ENCODE results near the gene PRKCE. TPM values are rescaled to one million over a fixed set of nuclear protein-coding genes. Genes with fewer than 3 reads are reported as not detected.

The PRKCE gene
- total RNA-seq, 1 donor from 2014 or later, result 14.8 TPM

DNA sequence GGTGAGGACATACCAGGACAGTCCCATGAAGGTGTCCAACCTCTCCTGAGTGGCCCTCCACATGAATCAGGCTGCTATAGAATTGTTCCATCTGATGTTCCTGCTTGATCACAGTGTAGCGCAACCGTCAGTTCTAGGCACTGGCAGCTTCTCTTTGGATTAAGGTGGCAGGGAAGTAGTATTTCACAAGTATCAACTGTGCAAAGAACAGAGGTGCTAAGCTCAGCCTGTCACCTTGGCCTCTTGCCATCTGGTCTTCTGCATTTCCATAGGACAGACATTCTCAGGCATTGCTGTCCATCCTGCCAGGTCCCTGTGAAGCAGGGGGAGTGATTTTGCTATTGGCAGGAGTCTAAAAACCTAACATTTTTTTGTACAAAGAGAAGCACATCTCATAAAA, 463.5 kb downstream of the PRKCE start:
- ATAC-seq (no peak), DNase-seq (no peak)
- intact Hi-C loops (cut with micrococcal nuclease), result no loop called here

DNA sequence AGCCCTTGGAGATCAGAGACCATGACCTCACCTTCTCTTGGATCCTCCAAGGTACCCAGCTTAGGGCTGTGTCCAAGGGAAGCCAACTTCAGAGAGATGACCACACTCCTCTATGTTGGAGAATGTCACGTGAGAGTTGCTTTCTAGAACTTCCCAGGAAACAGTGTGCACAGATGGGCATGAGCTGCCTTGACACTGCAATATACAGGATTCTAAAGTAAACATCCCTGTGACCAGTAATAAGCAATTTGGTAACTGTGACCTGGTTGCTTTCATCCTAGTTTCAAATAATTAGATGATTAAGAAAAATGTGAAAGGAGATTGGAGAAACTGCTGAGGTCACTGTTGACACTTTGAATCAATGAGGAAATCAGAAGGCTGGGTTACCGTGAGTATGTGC, 464.7 kb downstream of the PRKCE start:
- intact Hi-C loops (cut with micrococcal nuclease), result no loop called here
- no peak for ATAC-seq
- DNase-seq, result no peak

DNA sequence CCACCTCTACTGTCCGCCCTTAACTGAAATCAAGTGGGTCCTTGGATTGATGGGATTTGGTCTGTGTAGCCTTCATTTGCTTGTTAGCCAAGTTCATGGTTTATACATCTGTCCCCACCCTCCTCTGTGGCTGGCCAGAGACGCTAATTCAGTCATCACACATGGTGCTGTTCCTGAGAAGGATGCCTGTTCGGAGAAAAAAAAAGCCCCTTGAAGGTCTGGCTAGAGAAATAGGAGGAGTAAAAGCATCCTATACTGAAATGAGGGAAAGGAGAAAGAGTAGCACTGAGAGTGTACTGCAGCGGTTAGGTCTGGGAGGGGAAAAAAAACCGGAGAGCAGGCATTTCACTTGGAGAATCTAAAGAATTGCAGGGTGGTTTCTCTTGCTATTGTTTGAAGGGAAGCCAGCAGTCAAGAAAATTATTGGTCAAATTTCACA, 465.1 kb downstream of the PRKCE start:
- intact Hi-C loops (cut with micrococcal nuclease), result no loop called here
- no peak for DNase-seq
- no peak for ATAC-seq

DNA sequence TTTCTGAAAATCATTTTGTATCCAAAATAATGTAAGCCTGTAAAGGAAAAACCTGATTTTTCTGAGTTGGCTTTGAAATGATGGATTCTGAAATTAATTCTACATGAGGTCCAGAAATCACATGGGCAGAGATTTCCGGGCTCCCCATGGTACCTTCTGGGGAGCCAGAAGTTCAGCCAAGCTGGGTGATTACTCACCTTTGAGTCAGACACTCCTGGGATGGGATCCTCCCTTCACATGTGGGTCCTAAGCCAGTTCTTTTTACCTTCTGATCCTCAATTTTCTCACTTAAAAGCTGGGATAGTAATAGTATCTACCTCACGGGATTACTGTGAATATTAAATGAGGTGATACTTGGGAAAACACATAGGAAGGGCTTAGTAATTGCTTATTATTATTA, 465.9 kb downstream of the PRKCE start:
- intact Hi-C loops (cut with micrococcal nuclease), result no loop called here
- ATAC-seq (no peak), DNase-seq (no peak)

DNA sequence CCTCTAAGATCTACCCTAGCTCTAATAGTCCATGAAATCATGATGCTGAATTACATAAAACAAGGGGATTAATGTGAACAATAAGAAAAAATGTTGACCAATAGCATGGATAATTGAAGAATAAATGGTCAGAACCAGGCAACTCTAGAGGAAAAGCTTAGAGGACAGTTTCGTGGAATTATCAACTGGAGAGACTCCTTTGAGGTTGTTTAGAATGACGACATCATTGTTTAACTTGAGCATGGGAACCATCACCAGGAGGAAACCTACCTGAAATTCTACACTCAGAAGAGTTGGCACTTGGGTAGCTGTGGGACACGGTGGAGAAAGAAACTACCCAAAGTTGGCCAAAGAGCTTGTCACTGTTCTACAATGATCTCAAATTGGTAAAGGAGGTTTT, 466.5 kb downstream of the PRKCE start:
- ATAC-seq (no peak), DNase-seq (no peak)
- intact Hi-C loops (cut with micrococcal nuclease), result no loop called here

DNA sequence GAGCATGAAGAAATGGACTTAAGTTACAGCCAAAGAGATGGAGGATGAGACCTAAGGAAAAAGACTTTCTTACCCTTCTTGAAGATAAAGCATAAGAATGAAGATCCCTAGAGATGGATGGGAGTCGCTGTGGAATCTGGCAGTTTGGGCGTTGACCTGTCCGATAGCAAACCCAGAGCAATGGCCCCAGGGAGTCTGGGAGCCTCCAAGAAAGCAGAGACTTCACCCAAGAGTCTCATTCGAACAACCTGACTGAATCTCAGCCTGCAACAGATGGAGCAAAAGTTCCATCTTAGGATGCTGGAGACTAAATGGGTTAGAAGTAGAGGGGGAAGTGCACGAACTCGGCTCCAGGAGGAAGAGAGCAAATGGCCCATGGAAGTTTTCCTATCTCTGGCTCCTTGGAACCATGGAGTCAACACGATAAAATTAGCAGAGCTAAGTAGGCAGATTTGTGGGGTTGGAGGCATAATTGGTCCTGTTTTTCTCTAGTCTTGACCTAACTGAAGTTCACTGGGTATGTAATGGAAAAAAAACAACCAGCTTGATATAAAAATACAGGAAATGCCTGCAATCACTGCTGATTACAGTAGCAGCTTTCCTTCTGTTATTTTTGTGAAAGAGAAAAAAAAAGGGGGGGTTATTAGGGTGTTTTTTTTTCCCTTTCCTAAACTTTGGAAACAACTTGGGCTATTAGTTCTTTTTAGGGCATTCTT, 467.3 kb downstream of the PRKCE start:
- DNase-seq (no peak), ATAC-seq (peak; percentile 81)
- intact Hi-C loops (cut with micrococcal nuclease), result no loop called here

DNA sequence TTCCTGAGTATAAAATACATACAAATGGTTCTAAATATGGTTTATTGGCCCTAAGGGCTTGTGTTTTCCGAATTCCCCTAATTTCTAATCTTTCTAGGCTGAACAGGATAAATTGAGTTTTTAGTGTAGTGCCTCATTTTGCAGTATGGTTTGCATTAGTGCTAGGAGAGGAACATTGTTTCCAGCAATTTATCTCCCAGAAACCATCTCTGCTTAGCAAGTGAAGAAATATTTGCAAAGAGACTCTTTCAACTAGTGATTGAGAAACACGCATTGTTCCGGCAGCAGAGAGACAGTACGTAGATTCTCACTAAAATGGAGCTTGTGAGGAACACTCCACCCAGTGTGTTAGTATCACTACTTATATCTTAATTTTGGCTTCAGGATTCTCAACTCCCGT, 468.0 kb downstream of the PRKCE start:
- intact Hi-C loops (cut with micrococcal nuclease), result no loop called here
- DNase-seq (no peak), ATAC-seq (peak; percentile 69)

DNA sequence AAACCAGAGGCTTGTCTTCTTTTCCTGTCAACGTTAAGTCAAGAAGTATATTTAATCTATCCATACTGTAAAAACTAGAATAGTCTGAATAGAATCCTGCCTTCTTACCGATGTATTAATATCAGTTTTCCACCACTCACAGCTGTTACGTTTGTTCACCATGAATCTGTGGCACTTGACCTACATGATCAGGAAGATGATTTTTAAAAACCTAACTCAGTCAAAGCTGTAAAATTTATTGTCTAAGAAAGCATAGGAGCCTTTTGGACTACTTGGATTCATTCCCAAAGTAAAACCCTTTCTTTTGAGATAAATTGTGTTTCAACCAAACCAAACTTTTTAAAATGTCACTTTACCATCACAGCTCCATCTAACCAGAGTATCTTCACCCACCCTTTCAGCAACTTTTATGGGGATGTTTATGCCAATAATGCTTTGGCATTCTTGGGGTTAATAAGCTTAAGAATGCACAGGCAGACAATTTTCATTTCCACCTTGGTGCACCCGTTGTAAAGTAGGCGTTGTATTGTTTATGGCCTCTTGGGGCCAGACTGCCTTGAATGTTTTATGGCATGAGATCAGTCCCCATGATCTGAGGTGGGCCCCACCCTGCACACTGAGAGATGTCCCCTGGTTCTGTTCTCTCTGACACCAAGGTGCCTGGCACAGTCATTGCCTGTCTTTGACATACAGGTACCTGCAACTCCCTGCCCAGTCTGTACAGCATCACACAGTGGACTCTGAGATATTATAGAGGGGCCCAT, 469.5 kb downstream of the PRKCE start:
- DNase-seq (no peak), ATAC-seq (no peak)
- intact Hi-C loops (cut with micrococcal nuclease), result no loop called here

DNA sequence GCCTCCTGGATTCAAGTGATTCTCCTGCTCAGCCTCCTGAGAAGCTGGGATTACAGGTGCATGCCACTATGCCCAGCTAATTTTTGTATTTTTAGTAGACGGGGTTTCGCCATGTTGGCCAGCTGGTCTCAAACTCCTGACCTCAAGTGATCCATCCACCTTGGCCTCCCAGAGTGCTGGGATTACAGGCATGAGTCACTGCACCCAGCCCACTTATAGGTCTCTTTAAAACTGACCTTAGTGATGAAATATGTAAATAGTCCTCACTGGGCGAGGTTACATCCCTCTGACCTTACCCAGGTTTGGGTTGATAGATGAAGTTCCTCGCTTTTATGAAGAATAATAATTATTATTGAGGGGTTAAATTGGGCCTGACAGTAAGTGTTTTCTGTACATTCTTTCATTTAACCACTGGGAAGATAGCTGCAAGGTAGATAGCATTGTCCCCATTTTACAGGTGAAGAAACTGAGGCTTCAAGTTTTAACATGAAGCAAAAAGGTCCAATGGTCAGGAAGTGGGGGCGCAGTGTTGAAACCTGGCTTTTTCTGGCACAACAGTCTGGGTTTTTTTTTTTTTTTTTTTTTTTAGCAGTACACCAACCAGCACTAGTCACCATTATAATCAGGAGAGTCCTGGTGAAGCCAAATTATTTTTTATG, 471.0 kb downstream of the PRKCE start:
- intact Hi-C loops (cut with micrococcal nuclease), result no loop called here
- DNase-seq (no peak), ATAC-seq (no peak)

DNA sequence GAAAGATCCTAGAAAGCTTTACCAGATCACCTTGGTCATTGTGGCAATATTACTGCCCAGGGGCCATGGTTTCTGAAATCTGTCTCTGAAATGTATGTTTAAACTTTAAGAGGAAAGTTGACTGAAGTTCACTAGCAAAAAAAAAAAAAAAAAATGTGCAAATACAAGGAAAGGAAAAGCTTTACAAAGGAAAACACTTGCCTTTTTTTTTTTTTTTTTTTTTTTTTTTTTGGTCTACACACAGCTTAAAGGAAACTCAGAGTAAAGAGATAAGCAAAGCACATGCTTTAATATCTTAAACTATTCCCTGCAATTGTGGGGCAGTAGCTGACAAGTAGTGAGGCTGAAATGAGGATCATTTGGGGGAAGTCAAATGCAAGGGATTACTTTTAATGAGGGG, 471.5 kb downstream of the PRKCE start:
- no peak for ATAC-seq
- intact Hi-C loops (cut with micrococcal nuclease), result no loop called here
- DNase-seq, result no peak

DNA sequence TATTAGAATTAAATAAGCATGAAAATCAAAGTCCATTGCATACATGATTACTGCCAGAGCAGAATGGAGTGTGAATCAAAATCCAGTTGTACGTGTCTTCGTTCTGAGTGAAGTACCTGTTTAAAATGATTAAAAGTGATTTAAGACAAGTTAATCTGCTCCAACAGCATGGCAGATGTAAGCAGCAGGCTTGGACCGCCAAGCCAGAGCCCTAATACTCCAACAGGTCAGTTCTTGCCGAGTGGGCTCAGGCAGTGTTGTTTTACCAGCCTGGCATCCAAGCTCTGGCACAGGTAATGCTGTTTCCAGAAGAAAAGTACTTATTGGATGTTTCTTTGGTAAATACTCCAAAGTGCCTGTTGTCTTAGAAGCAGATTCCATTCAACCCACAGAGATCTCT, 474.3 kb downstream of the PRKCE start:
- intact Hi-C loops (cut with micrococcal nuclease), result no loop called here
- ATAC-seq, result no peak
- DNase-seq, result no peak

DNA sequence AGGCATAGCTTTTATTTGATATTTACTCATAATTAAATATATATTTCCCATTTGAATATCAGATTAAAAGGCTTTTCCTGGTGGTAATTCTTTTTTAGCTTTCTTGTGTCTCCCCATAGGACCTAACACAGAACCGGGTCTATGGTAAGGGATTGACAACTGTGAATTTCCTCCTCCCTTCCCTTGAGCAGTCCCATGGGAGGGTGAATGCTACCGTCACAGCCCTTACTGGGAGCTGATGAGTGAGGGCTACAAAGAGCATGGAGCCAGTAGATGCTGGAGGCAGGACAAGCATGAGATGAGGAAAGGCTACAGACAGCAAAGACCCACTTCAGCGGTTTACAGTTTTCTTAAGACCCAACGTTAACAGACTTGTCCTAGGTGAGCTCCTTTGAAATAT, 475.1 kb downstream of the PRKCE start:
- peak; percentile 50 for ATAC-seq
- intact Hi-C loops (cut with micrococcal nuclease), result no loop called here

DNA sequence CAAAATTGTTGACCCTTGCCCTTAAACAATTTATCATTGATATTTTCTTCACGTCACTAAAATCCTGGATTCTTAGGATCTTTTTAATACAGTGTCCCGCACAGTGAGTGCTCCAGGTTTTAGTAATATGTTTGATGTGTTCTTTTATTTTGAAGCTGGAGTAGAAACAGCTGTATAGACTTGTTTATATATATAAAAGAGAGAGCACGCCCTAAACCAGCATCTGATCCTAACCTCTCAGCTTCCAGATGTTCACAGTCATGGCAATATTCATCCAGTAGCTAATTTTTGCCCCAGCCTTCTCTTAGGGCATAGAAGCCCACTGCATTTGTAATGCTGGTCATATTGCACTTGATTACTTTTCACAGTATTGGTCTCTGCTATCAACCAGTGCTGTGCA, 475.7 kb downstream of the PRKCE start:
- ATAC-seq (no peak), DNase-seq (no peak)
- intact Hi-C loops (cut with micrococcal nuclease), result no loop called here

More for the DNA sequence above, 475.1 kb downstream of the PRKCE start:
- no peak for DNase-seq

DNA sequence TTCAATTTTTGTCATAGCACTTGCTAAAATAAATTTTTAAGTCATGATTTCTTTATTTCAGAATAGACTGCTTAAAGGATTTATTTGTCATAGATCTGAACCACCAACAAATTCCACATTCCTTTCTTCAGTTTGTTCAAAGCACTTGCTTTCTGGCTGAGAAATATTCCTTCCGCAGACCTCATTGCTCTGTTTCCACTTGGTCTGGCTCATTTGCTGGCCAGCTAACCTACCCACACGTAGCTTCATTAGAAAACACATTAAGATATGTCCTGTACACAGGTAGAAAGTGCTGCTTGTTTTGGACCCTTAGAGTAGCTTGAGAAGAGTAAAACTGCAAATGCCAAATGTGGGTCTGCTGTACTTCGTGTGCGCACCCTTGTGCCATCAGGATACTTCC, 479.0 kb downstream of the PRKCE start:
- intact Hi-C loops (cut with micrococcal nuclease), result no loop called here
- DNase-seq, result no peak
- no peak for ATAC-seq

DNA sequence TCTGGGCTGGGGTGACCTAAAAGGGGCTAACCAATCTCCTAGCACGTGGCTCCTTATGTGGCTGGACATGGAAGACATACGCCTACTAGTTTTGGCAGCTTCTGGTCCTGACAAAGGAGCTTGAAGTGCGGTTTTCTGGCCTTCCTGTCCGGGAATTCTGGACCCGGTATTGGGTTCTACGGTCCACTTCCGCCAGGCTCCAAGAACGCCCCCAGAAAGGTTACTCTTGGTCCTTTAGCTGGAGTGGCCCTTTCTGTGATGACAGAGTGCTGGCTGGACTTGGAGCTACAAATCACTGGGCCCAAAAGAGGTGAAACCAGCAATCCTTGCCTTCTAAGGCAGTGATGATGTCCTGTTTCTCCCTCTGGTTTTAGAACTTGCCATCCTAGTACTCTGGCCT, 481.5 kb downstream of the PRKCE start:
- ATAC-seq (peak; percentile 2), DNase-seq (no peak)
- intact Hi-C loops (cut with micrococcal nuclease), result no loop called here

DNA sequence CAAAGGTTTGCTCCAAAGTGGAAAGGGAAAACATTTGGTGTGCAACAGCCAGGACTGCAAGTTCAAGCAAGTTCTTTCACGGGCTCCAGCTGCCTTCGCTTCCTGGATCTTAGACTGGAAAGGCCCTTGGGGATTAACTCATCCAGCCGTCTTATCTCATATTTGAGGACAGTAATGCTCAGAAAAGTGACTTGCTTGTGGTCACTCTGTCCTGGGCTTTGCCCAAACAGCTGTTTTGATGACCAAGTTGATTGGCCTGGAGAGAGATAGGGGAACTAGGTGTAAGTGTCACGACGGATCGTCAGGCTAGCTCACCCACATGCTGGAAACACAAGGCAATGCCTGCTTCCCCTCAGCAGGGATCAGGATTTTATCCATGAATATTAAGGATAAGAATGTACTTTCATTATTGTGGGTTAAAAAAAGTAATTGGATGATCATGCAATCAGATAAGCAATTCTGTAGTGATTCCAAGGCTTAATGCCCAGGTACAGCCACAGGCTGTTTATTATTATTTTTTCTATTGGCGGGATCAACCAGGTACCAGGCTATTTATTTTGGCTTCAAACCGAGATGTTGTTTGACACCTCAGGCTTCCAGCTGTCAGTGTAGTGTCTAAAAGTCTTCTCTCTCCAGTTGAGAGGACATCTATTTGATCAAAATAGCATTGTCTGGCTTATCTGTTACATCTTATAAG, 483.2 kb downstream of the PRKCE start:
- peak; percentile 60 for DNase-seq
- ATAC-seq, result peak; percentile 84
- intact Hi-C loops (cut with micrococcal nuclease), result no loop called here

DNA sequence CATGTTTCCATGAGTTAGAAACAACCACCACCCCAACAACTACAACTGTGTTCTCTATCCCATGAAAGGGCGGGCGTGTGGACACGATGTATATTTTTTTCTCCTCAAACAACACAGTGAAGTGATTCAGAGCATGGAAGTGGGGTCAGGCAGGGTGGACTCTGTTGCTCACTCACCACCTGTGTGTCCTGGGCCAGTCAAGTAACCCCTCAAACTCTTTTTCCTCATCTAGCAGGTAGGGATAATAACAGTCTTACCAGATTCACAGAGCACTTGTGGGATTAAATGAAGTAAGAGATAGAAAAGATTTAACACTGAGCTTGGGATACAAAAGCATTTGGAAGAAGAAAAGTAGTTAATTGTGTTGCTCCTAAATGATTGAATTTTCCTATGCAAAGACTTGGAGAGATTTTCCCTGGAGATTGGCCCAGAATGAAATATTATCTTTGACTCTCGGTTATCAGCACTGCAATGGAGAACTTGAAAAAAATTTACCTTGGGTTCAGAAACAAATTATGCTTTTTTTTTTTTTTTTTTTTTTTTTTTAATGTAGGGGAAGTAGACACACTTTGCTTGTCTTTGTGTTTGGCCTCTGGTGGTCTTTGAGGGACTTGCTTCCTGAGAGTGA, 483.9 kb downstream of the PRKCE start:
- DNase-seq (no peak), ATAC-seq (peak; percentile 2)
- intact Hi-C loops (cut with micrococcal nuclease), result no loop called here

DNA sequence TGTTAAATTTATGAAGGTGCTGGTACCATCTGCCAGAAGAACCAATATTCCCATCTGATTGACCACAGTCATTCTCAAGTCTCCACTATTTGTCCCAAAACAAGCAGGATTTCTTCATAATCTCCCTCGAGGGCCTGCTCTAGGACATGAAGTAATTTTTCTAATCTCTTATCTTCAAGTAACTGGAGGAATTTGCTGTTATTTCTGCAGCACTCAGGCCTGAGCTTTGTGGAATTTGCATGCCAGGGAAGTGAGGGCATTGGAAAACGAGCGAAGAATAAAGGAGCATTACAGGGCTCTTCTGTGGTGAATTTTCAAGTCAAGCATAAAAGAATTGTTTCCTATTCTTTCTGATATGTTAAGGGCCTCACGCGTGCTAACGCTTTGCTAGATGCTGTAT, 484.5 kb downstream of the PRKCE start:
- intact Hi-C loops (cut with micrococcal nuclease), result no loop called here
- ATAC-seq (peak; percentile 74), DNase-seq (no peak)

DNA sequence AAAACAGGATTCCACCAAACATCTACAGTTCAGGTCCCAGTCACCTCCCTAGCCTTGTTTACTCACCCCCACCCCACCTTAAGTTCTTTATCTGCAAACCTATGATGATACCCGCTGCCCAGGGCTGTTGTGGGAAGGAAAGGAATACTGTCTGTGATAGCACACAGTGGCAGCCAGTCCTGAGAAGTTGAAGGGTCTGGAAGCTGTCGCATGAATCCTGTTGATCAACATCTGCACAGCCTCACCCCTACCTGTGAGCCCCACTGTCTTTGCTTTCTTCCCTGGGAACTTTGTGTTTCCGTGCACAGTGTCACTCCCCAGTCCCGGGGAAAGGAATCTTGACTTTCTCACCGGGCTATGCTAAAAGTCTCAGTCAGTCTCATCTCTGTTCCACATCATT, 485.0 kb downstream of the PRKCE start:
- ATAC-seq (no peak), DNase-seq (no peak)
- intact Hi-C loops (cut with micrococcal nuclease), result no loop called here

Measured in left ventricle myocardium superior (tissue), 1 donor.